Smooth muscle cell (in vitro differentiated cells): Measurements from ENCODE around the gene MAGEA1. TPM values are rescaled to one million over a fixed set of nuclear protein-coding genes. Genes with fewer than 3 reads are reported as not detected.
"Not testable (repeated sequence)": the region's sequence is repeated elsewhere in the genome, so short reads cannot be mapped to it uniquely, and the experiment has no call there.

Experiments
- DNase-seq: peaks from one replicate; lab custom pipeline; 2025; ENCODE audit not compliant: unreplicated experiment; lab: John Stamatoyannopoulos, UW
- H2AFZ ChIP-seq: fragments of 200-600 bp; sonication (generic); 2 replicates; pipeline ENCODE4 v1.6.0; 2016; ENCODE audit warnings: antibody characterized with exemption, low read depth, mild to moderate bottlenecking
- H3F3A ChIP-seq: fragments of 200-600 bp; sonication (generic); 2 replicates; pipeline ENCODE4 v1.6.0; 2017; ENCODE audit warnings: antibody characterized with exemption, low read depth
- H3K27ac ChIP-seq: fragments of 200-600 bp; sonication (generic); 2 replicates; pipeline ENCODE4 v1.5.1; 2016; ENCODE audit warnings: low read depth, mild to moderate bottlenecking
- H3K27me3 ChIP-seq: fragments of 200-600 bp; sonication (generic); 2 replicates; pipeline ENCODE4 v1.6.1; 2016; ENCODE audit warnings: low read depth, mild to moderate bottlenecking
- H3K36me3 ChIP-seq: fragments of 200-600 bp; sonication (generic); 2 replicates; pipeline ENCODE4 v1.5.1; 2016; ENCODE audit warnings: low read depth
- H3K4me1 ChIP-seq: fragments of 200-600 bp; sonication (generic); 2 replicates; pipeline ENCODE4 v1.5.1; 2016; ENCODE audit warnings: low read depth
- H3K4me2 ChIP-seq: fragments of 200-600 bp; sonication (generic); 2 replicates; pipeline ENCODE4 v1.6.0; 2016; ENCODE audit warnings: mild to moderate bottlenecking
- H3K4me3 ChIP-seq: fragments of 200-600 bp; sonication (generic); 2 replicates; pipeline ENCODE4 v1.5.1; 2016; ENCODE audit warnings: mild to moderate bottlenecking
- H3K79me2 ChIP-seq: fragments of 200-600 bp; sonication (generic); 2 replicates; pipeline ENCODE4 v1.6.0; 2016; ENCODE audit warnings: low read depth, mild to moderate bottlenecking
- H3K9ac ChIP-seq: fragments of 200-600 bp; sonication (generic); 2 replicates; pipeline ENCODE4 v1.6.0; 2016; ENCODE audit warnings: low read depth
- H3K9me3 ChIP-seq: fragments of 200-600 bp; sonication (generic); replicated peaks from 2 replicates; pipeline ENCODE4 v1.5.1; 2016; ENCODE audit warnings: low read depth
- H4K20me1 ChIP-seq: fragments of 200-600 bp; sonication (generic); 2 replicates; pipeline ENCODE4 v1.6.0; 2016; ENCODE audit warnings: low read depth
- CTCF ChIP-seq: fragments of 200-600 bp; sonication (generic); IDR thresholded peaks from 2 replicates; pipeline ENCODE4 v1.5.1; 2017; ENCODE audit warnings: borderline replicate concordance, mild to moderate bottlenecking, antibody characterized with exemption; ENCODE audit not compliant: insufficient read depth, poor library complexity, severe bottlenecking
- WGBS: methylation state at CpG from one replicate; pipeline ENCODE4 v1.1.7; 2016; ENCODE audit warnings: low lambda C conversion rate; 5-methylcytosine and 5-hydroxymethylcytosine counted together
- polyA plus RNA-seq: library from polyadenylated mRNA; unstranded; fragments of >200 nt; fragmentation: Nextera tagmentation; extraction: Ambion mirVana; gene quantifications from 2 replicates; pipeline ENCODE4 v1.2.1, GENCODE V29; 2016
- total RNA-seq: library from RNA; depleted of rRNA; stranded (reverse); fragments of >200 nt; gene quantifications from 2 replicates; pipeline ENCODE4 v1.2.3, GENCODE V29; 2014

Gene MAGEA1
- total and polyA plus RNA-seq, 2 experiments from 2014 or later: not detected

GRCh38 chrX:153157450-153157849 is 21.6 kb upstream of the MAGEA1 start:
- WGBS: 85% methylated on average over 5 of the region's 5 CpGs
- H3K79me2 ChIP-seq: no peaks in the 10 kb centered on the region
- no peaks in the 10 kb centered on the region for H3F3A ChIP-seq
- TF ChIP-seq CTCF: no peak
- H3K9ac ChIP-seq: no peak overlapping the region
- H3K4me2 ChIP-seq: no peak overlapping the region
- no peaks in the 10 kb centered on the region for H3K9me3 ChIP-seq
- no peaks in the 10 kb centered on the region for H3K36me3 ChIP-seq
- no peaks in the 10 kb centered on the region for H3K4me1 ChIP-seq
- DNase-seq: no peak
- H3K27me3 ChIP-seq: no peaks in the 10 kb centered on the region
- H3K4me3 ChIP-seq: no peak overlapping the region
- H2AFZ ChIP-seq: no peak overlapping the region
- H4K20me1 ChIP-seq: no peaks in the 10 kb centered on the region
- no peak overlapping the region for H3K27ac ChIP-seq

- 84% methylated on average over 7 of the region's 7 CpGs for WGBS
Observed at GRCh38 chrX:153158319-153158718, 20.8 kb upstream of the MAGEA1 start.

GRCh38 chrX:153161952-153162351 is 17.1 kb upstream of the MAGEA1 start:
- H3K4me1 ChIP-seq: no peaks in the 10 kb centered on the region
- no peaks in the 10 kb centered on the region for H3F3A ChIP-seq
- no peak overlapping the region for H2AFZ ChIP-seq
- 52% methylated on average over 5 of the region's 5 CpGs for WGBS
- H3K9me3 ChIP-seq: no peaks in the 10 kb centered on the region
- H3K36me3 ChIP-seq: no peaks in the 10 kb centered on the region
- no peaks in the 10 kb centered on the region for H3K79me2 ChIP-seq
- no peaks in the 10 kb centered on the region for H3K27me3 ChIP-seq
- TF ChIP-seq CTCF: no peak
- H4K20me1 ChIP-seq: no peaks in the 10 kb centered on the region
- DNase-seq: no peak
- no peak overlapping the region for H3K4me3 ChIP-seq
- no peak overlapping the region for H3K4me2 ChIP-seq
- H3K27ac ChIP-seq: no peak overlapping the region
- no peak overlapping the region for H3K9ac ChIP-seq

More at GRCh38 chrX:153158319-153158718, 20.8 kb upstream of the MAGEA1 start:
- no peaks in the 10 kb centered on the region for H4K20me1 ChIP-seq
- no peaks in the 10 kb centered on the region for H3K4me1 ChIP-seq
- no peaks in the 10 kb centered on the region for H3K9me3 ChIP-seq
- no peak overlapping the region for H3K4me3 ChIP-seq
- no peaks in the 10 kb centered on the region for H3K36me3 ChIP-seq
- H3K27ac ChIP-seq: no peak overlapping the region
- H2AFZ ChIP-seq: no peak overlapping the region
- H3K4me2 ChIP-seq: no peak overlapping the region
- H3K79me2 ChIP-seq: no peaks in the 10 kb centered on the region
- H3K27me3 ChIP-seq: no peaks in the 10 kb centered on the region
- no peak for DNase-seq
- TF ChIP-seq CTCF: no peak
- H3K9ac ChIP-seq: no peak overlapping the region
- no peaks in the 10 kb centered on the region for H3F3A ChIP-seq

DNA sequence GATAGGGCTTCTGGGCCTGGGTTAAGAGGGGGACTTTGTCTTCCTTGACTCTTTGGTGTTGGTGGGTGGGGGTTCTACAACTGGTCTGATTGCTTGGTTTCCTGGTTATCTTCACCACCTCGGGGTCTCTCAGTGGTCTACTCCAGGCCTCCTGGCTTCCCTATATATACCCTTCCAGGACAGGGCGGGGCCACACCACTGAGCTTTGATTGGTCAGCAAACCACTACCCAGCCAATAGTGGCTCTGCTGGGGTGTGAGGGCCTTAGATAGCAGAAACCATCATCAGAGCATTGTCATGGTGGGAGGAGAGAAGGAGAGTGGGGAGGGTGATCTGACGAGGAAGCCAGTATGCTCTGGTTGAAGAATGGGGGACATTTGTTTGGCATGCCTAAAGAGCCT is 14.4 kb upstream of the MAGEA1 start:
- no peak overlapping the region for H2AFZ ChIP-seq
- H3K27ac ChIP-seq: no peak overlapping the region
- no peaks in the 10 kb centered on the region for H4K20me1 ChIP-seq
- no peaks in the 10 kb centered on the region for H3K79me2 ChIP-seq
- no peak overlapping the region for H3K4me2 ChIP-seq
- no peaks in the 10 kb centered on the region for H3K27me3 ChIP-seq
- no peak overlapping the region for H3K4me3 ChIP-seq
- no peaks in the 10 kb centered on the region for H3F3A ChIP-seq
- no peaks in the 10 kb centered on the region for H3K36me3 ChIP-seq
- no peak for DNase-seq
- WGBS: 73% methylated on average over 3 of the region's 3 CpGs
- H3K9me3 ChIP-seq: no peaks in the 10 kb centered on the region
- H3K4me1 ChIP-seq: no peaks in the 10 kb centered on the region
- no peak for TF ChIP-seq CTCF
- H3K9ac ChIP-seq: no peak overlapping the region

DNA sequence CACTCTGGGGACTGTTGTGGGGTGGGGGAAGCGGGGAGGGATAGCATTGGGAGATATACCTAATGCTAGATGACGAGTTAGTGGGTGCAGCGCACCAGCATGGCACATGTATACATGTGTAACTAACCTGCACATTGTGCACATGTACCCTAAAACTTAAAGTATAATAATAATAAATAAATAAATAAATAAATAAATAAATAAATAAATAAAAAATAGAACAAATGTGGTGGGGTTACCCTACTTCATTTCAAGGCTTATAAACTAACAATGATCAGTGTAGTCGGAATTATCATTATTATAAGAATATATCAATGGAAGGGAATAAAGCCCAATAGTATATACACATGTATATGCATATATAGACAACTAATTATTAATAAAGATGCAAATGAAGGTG is 10.7 kb upstream of the MAGEA1 start:
- DNase-seq, H2AFZ ChIP-seq: not testable (repeated sequence)
- WGBS: 76% methylated on average over 1 of the region's 4 CpGs

More for the DNA sequence above, 10.7 kb upstream of the MAGEA1 start:
- H3K9me3 ChIP-seq, H4K20me1 ChIP-seq, H3K36me3 ChIP-seq, H3K4me1 ChIP-seq, H3K4me2 ChIP-seq, H3K4me3 ChIP-seq, H3K79me2 ChIP-seq, H3K27me3 ChIP-seq, H3K9ac ChIP-seq, H3F3A ChIP-seq, H3K27ac ChIP-seq: not testable (repeated sequence)
